EH (cell line): ENCODE results near the gene RCC1.
A peak's percentile ranks its signal among the peaks of the same experiment; 100 is the strongest.
"Not testable (repeated sequence)": the region's sequence is repeated elsewhere in the genome, so short reads cannot be mapped to it uniquely, and the experiment has no call there.

Source experiments
- DNase-seq: peaks from one replicate; pipeline ENCODE4 v3.0.0-alpha.2; 2015; ENCODE audit warnings: low read depth

The RCC1 gene

DNA sequence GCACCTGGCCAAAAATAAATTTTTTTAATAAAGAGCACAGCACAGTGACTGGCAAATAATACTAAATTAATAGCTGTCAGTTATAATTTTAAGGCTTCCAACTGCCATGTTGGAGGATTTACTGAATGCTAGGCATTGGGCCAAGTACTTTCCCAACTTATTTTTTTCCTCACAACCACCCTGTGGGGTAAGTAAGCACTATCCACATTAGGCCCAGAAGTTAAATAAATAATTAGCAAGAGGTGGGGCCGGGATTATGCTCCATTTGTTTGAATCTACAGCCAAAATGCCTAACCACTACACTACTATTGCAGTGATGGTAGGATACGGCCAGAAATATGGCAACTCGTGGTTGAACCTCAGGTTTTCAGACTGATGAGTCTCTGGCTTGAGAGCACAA lies 42.5 kb downstream of the RCC1 start:
- DNase-seq: peak; percentile 6

GRCh38 chr1:28551381-28551780 lies 45.5 kb downstream of the RCC1 start:
- DNase-seq: no peak

DNA sequence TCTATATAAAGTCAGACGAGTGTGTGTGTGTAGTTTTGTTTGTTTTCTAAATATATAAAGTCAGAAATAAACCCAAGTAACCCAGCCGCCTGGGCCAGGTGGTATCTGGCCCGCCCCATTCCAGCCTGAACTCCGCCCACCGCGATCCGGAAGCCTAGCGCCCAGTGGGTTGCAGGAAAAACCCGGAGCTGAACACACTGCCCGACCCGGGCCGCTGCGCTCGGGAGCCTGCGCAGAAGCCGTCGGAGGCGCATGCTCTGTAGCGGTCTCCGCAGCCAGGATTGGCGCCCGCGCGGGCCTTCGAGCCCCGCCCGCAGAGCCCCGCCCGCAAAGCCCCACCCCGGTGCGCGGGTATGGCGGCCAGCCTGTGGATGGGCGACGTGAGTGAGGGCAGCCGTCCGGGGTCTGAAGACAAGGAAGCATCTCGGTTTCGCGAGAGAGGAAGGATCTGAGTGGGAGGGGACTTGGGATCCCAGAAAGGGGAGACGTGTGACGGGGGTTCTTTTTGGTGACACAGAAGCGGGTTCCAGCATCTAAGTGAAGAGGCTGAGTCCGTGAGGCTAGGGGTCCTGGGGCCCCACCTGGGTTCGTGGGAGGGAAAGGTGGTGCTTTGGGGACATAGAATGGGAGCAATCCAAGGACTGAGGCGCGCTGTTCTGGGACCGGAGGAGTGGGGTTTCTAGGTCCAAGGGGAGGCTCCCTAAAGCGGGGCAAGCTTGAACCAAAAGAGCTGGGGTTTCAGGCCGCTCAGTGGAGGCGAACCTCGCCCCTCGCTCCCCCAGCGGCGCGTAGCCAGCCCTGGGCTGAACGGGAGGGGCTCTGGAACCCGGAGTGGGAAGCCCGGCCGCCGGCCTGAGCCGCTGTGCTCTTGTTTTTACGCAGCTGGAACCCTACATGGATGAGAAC lies 47.2 kb downstream of the RCC1 start, which contains the start of gene TRNAU1AP:
TSS of gene TRNAU1AP (plus strand) at position 328 of the 906 bp plus-strand sequence. CDS start at position 354, 26 bp downstream.
- peak; percentile 95 for DNase-seq

DNA sequence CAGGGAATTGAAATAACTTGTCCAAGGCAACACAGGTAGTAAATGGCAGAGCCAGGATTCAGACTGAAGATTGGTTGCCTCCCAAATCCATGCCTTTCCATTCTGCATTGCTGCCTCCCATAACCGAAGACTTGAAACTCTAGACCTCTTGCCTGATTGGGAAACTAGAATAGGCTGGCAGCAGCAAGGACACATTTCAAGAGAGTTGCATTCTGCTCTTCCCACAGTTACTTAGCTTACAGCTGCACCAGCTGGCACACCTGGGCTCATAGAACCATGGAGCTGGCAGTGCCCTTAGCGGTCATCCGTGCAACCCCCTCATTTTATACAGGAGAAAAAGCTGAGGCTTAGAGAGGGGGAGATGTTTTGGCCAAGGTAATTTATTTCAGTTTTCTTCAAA lies 55.0 kb downstream of the RCC1 start:
- DNase-seq: no peak

DNA sequence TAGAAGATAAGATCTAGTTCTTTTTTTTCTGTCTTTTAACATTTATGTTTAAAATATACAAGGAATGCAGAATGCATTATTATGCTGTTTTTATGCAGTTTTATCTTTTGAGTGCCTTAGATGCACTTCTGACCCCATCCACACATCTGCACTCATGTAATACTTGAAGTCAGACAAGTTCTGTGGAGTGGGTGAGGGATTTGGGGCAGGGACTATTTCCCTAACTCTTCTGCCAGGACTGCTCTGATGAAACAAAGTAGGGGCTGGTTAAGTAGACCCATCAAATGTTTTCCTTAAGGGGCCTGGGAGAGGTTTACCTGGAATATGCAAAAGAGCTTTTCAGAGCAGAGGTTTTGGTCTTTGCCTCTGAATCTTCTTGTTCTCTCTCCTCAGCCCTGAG lies 58.5 kb downstream of the RCC1 start:
- no peak for DNase-seq

GRCh38 chr1:28565040-28565439 lies 59.2 kb downstream of the RCC1 start:
- no peak for DNase-seq

- DNase-seq: no peak
Observed at GRCh38 chr1:28565726-28566125, 59.9 kb downstream of the RCC1 start.

DNA sequence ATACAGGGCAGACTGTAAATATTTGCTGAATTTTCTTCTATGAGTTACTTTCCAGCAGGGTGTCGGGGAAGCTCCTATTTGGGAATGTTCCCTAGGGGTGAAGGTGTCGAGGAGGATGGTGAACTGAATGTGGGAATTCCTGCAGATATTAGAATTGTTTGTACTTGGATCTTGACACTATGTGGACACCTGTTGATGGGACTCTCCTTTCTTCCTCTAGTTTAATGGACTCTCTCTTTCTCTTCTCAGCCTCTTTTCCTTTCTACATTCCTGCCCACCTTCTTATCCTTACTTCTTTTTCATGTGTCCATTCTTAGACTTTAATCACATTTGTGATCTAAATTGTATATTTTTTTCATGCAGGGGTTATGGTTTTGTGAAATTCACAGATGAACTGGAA lies 61.1 kb downstream of the RCC1 start:
- no peak for DNase-seq

- no peak for DNase-seq
Observed at GRCh38 chr1:28571911-28572310, 66.1 kb downstream of the RCC1 start.

- peak; percentile 71 for DNase-seq
Observed at GRCh38 chr1:28572891-28573290, 67.0 kb downstream of the RCC1 start.

GRCh38 chr1:28573564-28573963 lies 67.7 kb downstream of the RCC1 start:
- DNase-seq: no peak

DNA sequence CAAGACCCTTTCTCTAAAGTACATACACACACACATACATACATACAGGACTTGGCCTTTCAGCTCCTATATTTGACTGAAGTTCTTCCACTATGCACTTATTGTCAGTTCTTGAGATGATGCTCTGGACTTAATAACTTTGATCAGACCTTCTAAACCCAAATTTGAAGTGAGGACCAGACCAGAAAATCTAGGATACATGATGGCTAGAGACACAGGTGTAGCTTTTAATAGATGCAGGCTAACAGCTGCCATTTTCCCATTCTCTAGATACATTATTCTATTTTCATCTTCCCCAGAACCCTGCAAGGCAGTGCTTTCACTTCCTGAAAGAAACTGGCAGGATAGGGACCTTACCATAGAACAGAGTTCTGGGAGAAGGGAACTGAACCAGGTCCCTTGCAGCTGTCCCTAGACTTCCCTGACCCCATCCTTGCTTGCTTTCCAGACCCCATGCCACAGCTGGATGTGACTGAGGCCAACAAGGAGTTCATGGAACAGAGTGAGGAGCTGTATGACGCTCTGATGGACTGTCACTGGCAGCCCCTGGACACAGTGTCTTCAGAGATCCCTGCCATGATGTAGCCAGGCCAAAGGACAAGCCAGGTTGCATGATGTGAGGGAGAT lies 71.3 kb downstream of the RCC1 start:
- peak; percentile 2 for DNase-seq

DNA sequence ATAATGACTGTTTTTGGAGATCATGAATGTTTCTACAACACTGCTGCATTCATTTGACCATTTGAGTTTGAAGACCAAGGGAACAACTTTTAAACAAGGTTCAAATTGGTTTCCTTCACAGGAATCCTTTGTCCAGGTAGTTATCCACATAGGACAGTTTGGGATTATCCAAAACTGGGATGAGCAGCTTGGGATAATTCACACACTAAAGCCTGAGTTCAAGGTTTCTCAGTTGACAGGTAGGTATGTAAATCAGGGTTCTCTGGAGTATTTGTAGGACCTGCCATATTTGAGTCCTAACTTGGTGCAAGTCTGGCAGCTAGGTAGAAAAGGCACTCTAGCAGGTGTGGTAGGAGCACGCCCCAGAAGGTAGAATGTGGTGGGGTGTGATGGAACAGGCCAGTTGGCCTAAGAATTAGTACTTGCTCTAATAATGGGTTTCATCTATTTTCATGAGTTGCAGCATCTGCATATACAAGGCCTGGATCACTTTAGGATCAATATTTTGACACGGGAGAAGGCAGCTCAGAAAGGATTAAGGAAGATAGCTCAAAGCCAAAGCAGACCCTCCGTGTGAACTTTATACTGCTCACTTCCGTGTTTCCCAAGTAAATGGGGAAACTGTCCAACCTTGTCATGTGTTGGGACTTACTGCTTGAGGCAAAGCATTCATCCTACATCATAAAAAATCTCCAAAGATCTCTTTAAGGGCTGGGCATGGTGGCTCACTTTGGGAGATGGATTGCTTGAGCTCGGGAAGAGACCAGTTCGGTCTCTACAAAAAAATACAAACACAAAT lies 72.1 kb downstream of the RCC1 start:
- peak; percentile 2 for DNase-seq

- DNase-seq: no peak
Observed at GRCh38 chr1:28578696-28579218, 72.9 kb downstream of the RCC1 start.

DNA sequence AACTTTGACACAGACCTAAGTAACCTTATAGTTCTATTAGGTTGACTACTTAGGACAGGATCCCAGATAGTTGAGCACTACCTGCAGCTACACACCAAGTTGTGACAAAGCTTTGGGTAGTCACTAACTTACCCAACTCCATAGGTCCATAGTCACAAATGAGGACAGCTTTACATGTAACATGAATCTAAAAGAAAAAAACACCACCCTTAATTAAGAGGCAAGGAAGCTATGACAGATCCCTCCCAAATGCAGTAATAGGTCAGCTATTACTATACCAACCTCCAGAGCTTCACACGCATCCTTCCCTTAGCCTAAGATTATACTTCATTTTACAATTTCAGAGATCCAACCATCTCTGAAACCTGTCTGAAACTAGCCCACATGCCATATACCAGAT lies 73.6 kb downstream of the RCC1 start:
- peak; percentile 3 for DNase-seq

DNA sequence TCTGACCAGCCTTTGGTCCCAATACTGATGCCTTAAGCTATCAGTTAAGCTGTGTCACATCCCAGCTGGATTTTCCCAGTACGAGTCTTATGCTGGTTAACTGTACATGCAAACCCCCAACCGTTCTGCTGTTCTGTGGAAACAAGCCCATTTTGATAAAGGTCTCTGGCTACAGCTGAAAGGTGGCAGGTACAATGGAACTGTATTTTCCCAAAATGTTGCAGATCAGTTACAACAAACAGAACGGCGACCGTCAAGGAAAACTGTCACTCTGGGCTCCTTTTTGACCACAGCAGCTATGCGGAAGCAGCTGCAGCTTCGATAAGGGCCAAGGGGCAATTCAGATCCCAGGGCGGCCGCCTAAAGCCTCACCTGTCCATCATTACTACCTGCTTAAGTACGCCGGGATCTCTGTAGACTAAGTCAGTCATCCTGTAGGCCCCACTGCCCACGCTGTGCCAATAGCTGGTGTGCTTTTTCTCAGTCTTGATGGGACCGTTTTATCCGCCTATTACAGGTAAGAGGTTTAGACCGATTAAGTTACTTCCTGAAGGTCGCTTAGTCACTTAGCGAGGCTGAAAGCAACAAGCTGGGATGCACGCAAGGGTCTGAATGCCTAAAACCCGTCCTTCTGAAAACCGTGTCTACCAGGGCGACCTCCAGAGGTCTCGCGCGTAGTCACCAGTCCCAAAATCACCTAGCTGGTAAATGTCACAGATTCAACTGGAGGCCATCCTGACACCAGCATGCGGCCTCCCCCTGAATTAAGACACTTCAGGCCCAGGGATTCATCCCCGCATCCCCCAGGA lies 75.1 kb downstream of the RCC1 start:
- peak; percentile 59 for DNase-seq

GRCh38 chr1:28581531-28582247 lies 75.8 kb downstream of the RCC1 start:
- peak; percentile 96 for DNase-seq

- DNase-seq: peak; percentile 56
Observed at GRCh38 chr1:28582248-28582615, 76.4 kb downstream of the RCC1 start.

- not testable (repeated sequence) for DNase-seq
Observed at GRCh38 chr1:28586585-28587391, 80.9 kb downstream of the RCC1 start.
